Measurements from ENCODE around the gene LAG3.
A peak's percentile ranks its signal among the peaks of the same experiment; 100 is the strongest.

The LAG3 gene

DNA sequence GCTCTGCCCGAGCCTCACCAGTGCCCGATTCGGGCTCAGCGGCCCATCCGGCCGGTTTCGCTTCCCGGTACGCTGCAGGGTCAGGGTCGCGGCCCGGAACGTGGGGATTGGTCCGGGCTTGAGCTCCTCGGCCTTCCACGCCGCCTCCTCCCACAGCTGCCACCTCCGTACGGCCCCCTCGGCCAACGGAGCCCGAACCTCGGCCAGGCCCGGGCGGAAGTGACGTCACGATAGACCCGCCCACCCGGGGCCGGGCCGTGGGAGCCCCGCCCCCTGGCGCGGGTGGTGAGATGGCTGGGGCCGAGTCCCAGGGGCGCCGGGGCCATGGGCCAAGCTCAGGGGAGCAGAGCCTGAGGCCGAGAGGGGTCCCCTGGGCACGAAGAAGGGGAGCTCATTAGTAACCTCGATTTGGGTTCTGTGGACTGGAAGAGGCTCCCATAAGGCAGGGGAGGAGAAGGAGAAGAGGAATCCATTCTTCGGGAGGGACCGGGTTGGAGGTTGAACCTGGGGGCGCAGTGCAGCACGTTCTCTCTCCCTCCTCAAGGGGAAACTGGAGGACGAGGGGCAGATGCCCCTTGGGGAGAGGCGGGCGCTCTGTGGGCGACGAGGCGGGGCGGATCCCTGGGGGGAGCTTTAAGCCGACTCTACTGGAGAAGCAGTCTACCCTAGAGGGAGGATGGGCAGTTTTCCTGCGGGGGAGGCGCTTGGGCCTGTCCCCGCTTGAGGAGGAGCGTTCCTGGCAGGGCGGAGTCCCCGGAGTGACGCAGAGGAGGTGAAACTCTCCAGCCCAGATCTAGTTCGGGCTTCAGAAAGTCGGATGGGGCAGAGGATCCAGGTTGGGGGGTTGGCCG lies 19.2 kb upstream of the LAG3 start, which contains the start of gene MLF2:
Gene MLF2 (minus strand): TSS at position 221 of the 851 bp plus-strand sequence. CDS start 807 bp downstream, outside the sequence.
- Histone ChIP-seq H3K4me1 (ENCODE audit: insufficient read depth, poor library complexity, severe bottlenecking) (no peaks in the 10 kb centered on the region), H3K4me3 (ENCODE audit: severe bottlenecking) (peak within 1 kb of the TSS; percentile 86), H3K27me3 (ENCODE audit: insufficient read depth, poor library complexity, severe bottlenecking) (no peaks in the 10 kb centered on the region), H3K27ac (ENCODE audit: poor library complexity, severe bottlenecking) (peak within 1 kb of the TSS; percentile 77), H3K36me3 (ENCODE audit: low read depth) (peaks cover 36% of the 10 kb centered on the region), H3K9me3 (ENCODE audit: severe bottlenecking) (no peaks in the 10 kb centered on the region)
- peak; percentile 97 for DNase-seq (ENCODE audit: low spot score)
- TF ChIP-seq, protein P1, sequence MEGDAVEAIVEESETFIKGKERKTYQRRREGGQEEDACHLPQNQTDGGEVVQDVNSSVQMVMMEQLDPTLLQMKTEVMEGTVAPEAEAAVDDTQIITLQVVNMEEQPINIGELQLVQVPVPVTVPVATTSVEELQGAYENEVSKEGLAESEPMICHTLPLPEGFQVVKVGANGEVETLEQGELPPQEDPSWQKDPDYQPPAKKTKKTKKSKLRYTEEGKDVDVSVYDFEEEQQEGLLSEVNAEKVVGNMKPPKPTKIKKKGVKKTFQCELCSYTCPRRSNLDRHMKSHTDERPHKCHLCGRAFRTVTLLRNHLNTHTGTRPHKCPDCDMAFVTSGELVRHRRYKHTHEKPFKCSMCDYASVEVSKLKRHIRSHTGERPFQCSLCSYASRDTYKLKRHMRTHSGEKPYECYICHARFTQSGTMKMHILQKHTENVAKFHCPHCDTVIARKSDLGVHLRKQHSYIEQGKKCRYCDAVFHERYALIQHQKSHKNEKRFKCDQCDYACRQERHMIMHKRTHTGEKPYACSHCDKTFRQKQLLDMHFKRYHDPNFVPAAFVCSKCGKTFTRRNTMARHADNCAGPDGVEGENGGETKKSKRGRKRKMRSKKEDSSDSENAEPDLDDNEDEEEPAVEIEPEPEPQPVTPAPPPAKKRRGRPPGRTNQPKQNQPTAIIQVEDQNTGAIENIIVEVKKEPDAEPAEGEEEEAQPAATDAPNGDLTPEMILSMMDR (IDR thresholded peaks at IDR 0.05; ENCODE audit: poor library complexity, severe bottlenecking): peak; percentile 98
- ATAC-seq (ENCODE audit: low read depth): peak; percentile 94

- Histone ChIP-seq H3K4me3 (ENCODE audit: severe bottlenecking) (no peak overlapping the region), H3K27ac (ENCODE audit: poor library complexity, severe bottlenecking) (peak overlapping the region; percentile 77), H3K9me3 (ENCODE audit: severe bottlenecking) (no peaks in the 10 kb centered on the region), H3K36me3 (ENCODE audit: low read depth) (peaks cover 29% of the 10 kb centered on the region), H3K4me1 (ENCODE audit: insufficient read depth, poor library complexity, severe bottlenecking) (no peaks in the 10 kb centered on the region), H3K27me3 (ENCODE audit: insufficient read depth, poor library complexity, severe bottlenecking) (no peaks in the 10 kb centered on the region)
- no peak for DNase-seq (ENCODE audit: low spot score)
- TF ChIP-seq, protein P1 (IDR thresholded peaks at IDR 0.05; ENCODE audit: poor library complexity, severe bottlenecking): peak; percentile 85
- ATAC-seq (ENCODE audit: low read depth): no peak
Observed at GRCh38 chr12:6753772-6754356, 18.5 kb upstream of the LAG3 start.

DNA sequence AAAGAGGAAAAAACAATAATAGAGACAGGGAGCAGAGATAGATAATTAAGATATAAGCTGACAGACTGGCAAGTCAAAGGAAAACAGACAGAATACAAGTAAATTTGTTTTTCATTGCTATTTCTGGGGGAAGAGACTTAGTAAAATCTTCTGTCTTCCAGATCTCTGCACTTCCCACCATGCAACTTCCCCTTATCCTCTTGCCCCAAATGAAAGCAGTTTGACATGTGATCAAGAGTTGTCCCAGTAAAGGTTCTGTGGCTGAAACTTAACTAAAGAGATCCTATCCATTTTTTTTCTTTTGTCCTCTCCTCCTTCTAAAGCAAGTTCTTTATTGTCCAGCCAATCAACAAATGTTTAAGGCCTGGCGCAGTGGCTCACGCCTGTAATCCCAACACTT lies 17.9 kb upstream of the LAG3 start:
- Histone ChIP-seq H3K27ac (ENCODE audit: poor library complexity, severe bottlenecking) (no peak overlapping the region), H3K4me3 (ENCODE audit: severe bottlenecking) (no peak overlapping the region), H3K4me1 (ENCODE audit: insufficient read depth, poor library complexity, severe bottlenecking) (no peaks in the 10 kb centered on the region), H3K9me3 (ENCODE audit: severe bottlenecking) (no peaks in the 10 kb centered on the region), H3K36me3 (ENCODE audit: low read depth) (peaks cover 23% of the 10 kb centered on the region), H3K27me3 (ENCODE audit: insufficient read depth, poor library complexity, severe bottlenecking) (no peaks in the 10 kb centered on the region)
- TF ChIP-seq, protein P1 (IDR thresholded peaks at IDR 0.05; ENCODE audit: poor library complexity, severe bottlenecking): no peak
- ATAC-seq (ENCODE audit: low read depth) (no peak), DNase-seq (ENCODE audit: low spot score) (no peak)

DNA sequence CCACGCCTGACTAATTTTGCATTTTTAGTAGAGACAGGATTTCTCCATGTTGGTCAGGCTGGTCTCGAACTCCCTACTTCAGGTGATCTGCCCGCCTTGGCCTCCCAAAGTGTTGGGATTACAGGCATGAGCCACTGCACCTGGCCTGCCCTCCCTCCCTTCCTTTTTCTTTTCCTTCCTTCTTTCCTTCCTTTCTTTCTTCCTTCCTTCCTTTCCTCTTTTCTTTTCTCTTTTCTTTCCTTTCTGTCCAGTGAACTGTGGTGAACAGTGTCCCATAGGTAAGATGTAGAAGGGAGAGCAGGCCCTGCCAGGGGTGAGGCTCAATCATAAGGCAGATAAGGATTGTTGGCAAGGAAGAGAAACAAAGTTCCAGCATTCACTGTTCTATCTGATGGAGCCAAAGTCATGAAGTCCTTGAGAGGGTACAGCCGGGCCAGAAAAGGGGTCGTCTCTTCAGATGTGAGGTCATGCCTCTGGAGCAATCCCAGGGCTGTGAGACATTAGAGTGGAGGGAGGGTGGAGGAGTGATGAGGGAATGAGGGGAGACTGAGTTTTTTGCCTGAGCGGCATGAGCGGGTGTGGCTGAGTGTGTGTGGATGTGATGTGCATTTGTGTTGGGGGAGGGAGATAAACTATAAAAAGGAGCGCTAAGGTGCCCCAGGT lies 15.2 kb upstream of the LAG3 start:
- no peaks in the 10 kb centered on the region for H3K27me3 ChIP-seq (ENCODE audit: insufficient read depth, poor library complexity, severe bottlenecking)
- H3K36me3 ChIP-seq (ENCODE audit: low read depth): no peaks in the 10 kb centered on the region
- TF ChIP-seq, protein P1 (IDR thresholded peaks at IDR 0.05; ENCODE audit: poor library complexity, severe bottlenecking): no peak
- H3K9me3 ChIP-seq (ENCODE audit: severe bottlenecking): no peaks in the 10 kb centered on the region
- no peak overlapping the region for H3K27ac ChIP-seq (ENCODE audit: poor library complexity, severe bottlenecking)
- no peaks in the 10 kb centered on the region for H3K4me1 ChIP-seq (ENCODE audit: insufficient read depth, poor library complexity, severe bottlenecking)
- H3K4me3 ChIP-seq (ENCODE audit: severe bottlenecking): no peak overlapping the region
- DNase-seq (ENCODE audit: low spot score) (no peak), ATAC-seq (ENCODE audit: low read depth) (no peak)
